ENCODE results near the gene RAB3IL1.

The RAB3IL1 gene

GRCh38 chr11:61951484-61952135, 34.2 kb upstream of the RAB3IL1 start:
- H3K27ac ChIP-seq (ENCODE audit: low read length), result no peak overlapping the region
- H3K9me3 ChIP-seq (ENCODE audit: control insufficient read depth in 1 of 2, low read length in 2 of 2), result no peaks in the 10 kb centered on the region
- H3K36me3 ChIP-seq (ENCODE audit: control insufficient read depth in 1 of 2, insufficient read depth in 2 of 2, low read length in 2 of 2), result no peaks in the 10 kb centered on the region
- no peak overlapping the region for H3K4me3 ChIP-seq (ENCODE audit: low read depth in 1 of 2, low read length in 2 of 2)
- no peaks in the 10 kb centered on the region for H3K27me3 ChIP-seq (ENCODE audit: low read depth, low read length)
- H3K4me1 ChIP-seq (ENCODE audit: control insufficient read depth in 1 of 2, insufficient read depth in 2 of 2, low read length in 2 of 2), result peaks cover 5 to 20% of the 10 kb centered on the region in 2 donors

GRCh38 chr11:61950035-61950547, 32.7 kb upstream of the RAB3IL1 start, which contains the start of gene BEST1:
Gene BEST1 (plus strand): TSS chr11:61950351. CDS start chr11:61951807, 1,456 bp downstream.
- peaks cover 5 to 20% of the 10 kb centered on the region in 2 donors for H3K4me1 ChIP-seq (ENCODE audit: control insufficient read depth in 1 of 2, insufficient read depth in 2 of 2, low read length in 2 of 2)
- H3K27me3 ChIP-seq (ENCODE audit: low read depth, low read length), result no peaks in the 10 kb centered on the region
- no peak within 1 kb of the TSS for H3K4me3 ChIP-seq (ENCODE audit: low read depth in 1 of 2, low read length in 2 of 2)
- H3K27ac ChIP-seq (ENCODE audit: low read length), result peak within 1 kb of the TSS; percentile 76
- H3K9me3 ChIP-seq (ENCODE audit: control insufficient read depth in 1 of 2, low read length in 2 of 2), result no peaks in the 10 kb centered on the region
- H3K36me3 ChIP-seq (ENCODE audit: control insufficient read depth in 1 of 2, insufficient read depth in 2 of 2, low read length in 2 of 2), result no peaks in the 10 kb centered on the region

- Histone ChIP-seq H3K27ac (ENCODE audit: low read length) (peak overlapping the region; percentile 76), H3K4me1 (ENCODE audit: control insufficient read depth in 1 of 2, insufficient read depth in 2 of 2, low read length in 2 of 2) (peaks cover 5 to 20% of the 10 kb centered on the region in 2 donors), H3K9me3 (ENCODE audit: control insufficient read depth in 1 of 2, low read length in 2 of 2) (no peaks in the 10 kb centered on the region), H3K36me3 (ENCODE audit: control insufficient read depth in 1 of 2, insufficient read depth in 2 of 2, low read length in 2 of 2) (no peaks in the 10 kb centered on the region), H3K27me3 (ENCODE audit: low read depth, low read length) (no peaks in the 10 kb centered on the region), H3K4me3 (ENCODE audit: low read depth in 1 of 2, low read length in 2 of 2) (no peak overlapping the region)
Measured at GRCh38 chr11:61949169-61950034, 32.0 kb upstream of the RAB3IL1 start.

GRCh38 chr11:61948505-61948904, 31.1 kb upstream of the RAB3IL1 start:
- no peak overlapping the region for H3K27ac ChIP-seq (ENCODE audit: low read length)
- H3K9me3 ChIP-seq (ENCODE audit: control insufficient read depth in 1 of 2, low read length in 2 of 2), result no peaks in the 10 kb centered on the region

GRCh38 chr11:61947486-61948210, 30.3 kb upstream of the RAB3IL1 start:
- H3K4me3 ChIP-seq (ENCODE audit: low read depth in 1 of 2, low read length in 2 of 2), result no peak overlapping the region
- no peaks in the 10 kb centered on the region for H3K9me3 ChIP-seq (ENCODE audit: control insufficient read depth in 1 of 2, low read length in 2 of 2)
- H3K36me3 ChIP-seq (ENCODE audit: control insufficient read depth in 1 of 2, insufficient read depth in 2 of 2, low read length in 2 of 2), result no peaks in the 10 kb centered on the region
- no peak overlapping the region for H3K27ac ChIP-seq (ENCODE audit: low read length)
- peaks cover 5 to 20% of the 10 kb centered on the region in 2 donors for H3K4me1 ChIP-seq (ENCODE audit: control insufficient read depth in 1 of 2, insufficient read depth in 2 of 2, low read length in 2 of 2)
- no peaks in the 10 kb centered on the region for H3K27me3 ChIP-seq (ENCODE audit: low read depth, low read length)

More at GRCh38 chr11:61948505-61948904, 31.1 kb upstream of the RAB3IL1 start:
- Histone ChIP-seq H3K4me1 (ENCODE audit: control insufficient read depth in 1 of 2, insufficient read depth in 2 of 2, low read length in 2 of 2) (peaks cover 5 to 20% of the 10 kb centered on the region in 2 donors), H3K4me3 (ENCODE audit: low read depth in 1 of 2, low read length in 2 of 2) (no peak overlapping the region), H3K36me3 (ENCODE audit: control insufficient read depth in 1 of 2, insufficient read depth in 2 of 2, low read length in 2 of 2) (no peaks in the 10 kb centered on the region), H3K27me3 (ENCODE audit: low read depth, low read length) (no peaks in the 10 kb centered on the region)

GRCh38 chr11:61946894-61947293, 29.5 kb upstream of the RAB3IL1 start:
- peaks cover 5 to 20% of the 10 kb centered on the region in 2 donors for H3K4me1 ChIP-seq (ENCODE audit: control insufficient read depth in 1 of 2, insufficient read depth in 2 of 2, low read length in 2 of 2)
- H3K9me3 ChIP-seq (ENCODE audit: control insufficient read depth in 1 of 2, low read length in 2 of 2), result no peaks in the 10 kb centered on the region
- H3K36me3 ChIP-seq (ENCODE audit: control insufficient read depth in 1 of 2, insufficient read depth in 2 of 2, low read length in 2 of 2), result no peaks in the 10 kb centered on the region
- H3K27me3 ChIP-seq (ENCODE audit: low read depth, low read length), result no peaks in the 10 kb centered on the region
- H3K27ac ChIP-seq (ENCODE audit: low read length), result no peak overlapping the region
- no peak overlapping the region for H3K4me3 ChIP-seq (ENCODE audit: low read depth in 1 of 2, low read length in 2 of 2)

GRCh38 chr11:61945191-61945590, 27.8 kb upstream of the RAB3IL1 start:
- H3K36me3 ChIP-seq (ENCODE audit: control insufficient read depth in 1 of 2, insufficient read depth in 2 of 2, low read length in 2 of 2), result no peaks in the 10 kb centered on the region
- H3K9me3 ChIP-seq (ENCODE audit: control insufficient read depth in 1 of 2, low read length in 2 of 2), result no peaks in the 10 kb centered on the region
- no peaks in the 10 kb centered on the region for H3K27me3 ChIP-seq (ENCODE audit: low read depth, low read length)
- H3K27ac ChIP-seq (ENCODE audit: low read length), result no peak overlapping the region
- H3K4me1 ChIP-seq (ENCODE audit: control insufficient read depth in 1 of 2, insufficient read depth in 2 of 2, low read length in 2 of 2), result peaks cover 5 to 20% of the 10 kb centered on the region in 2 donors
- H3K4me3 ChIP-seq (ENCODE audit: low read depth in 1 of 2, low read length in 2 of 2), result no peak overlapping the region

GRCh38 chr11:61940466-61940865, 23.1 kb upstream of the RAB3IL1 start:
- Histone ChIP-seq H3K4me3 (ENCODE audit: low read depth in 1 of 2, low read length in 2 of 2) (no peak overlapping the region), H3K4me1 (ENCODE audit: control insufficient read depth in 1 of 2, insufficient read depth in 2 of 2, low read length in 2 of 2) (no peaks in the 10 kb centered on the region), H3K9me3 (ENCODE audit: control insufficient read depth in 1 of 2, low read length in 2 of 2) (peaks cover 0 to 2% of the 10 kb centered on the region in 2 donors), H3K36me3 (ENCODE audit: control insufficient read depth in 1 of 2, insufficient read depth in 2 of 2, low read length in 2 of 2) (no peaks in the 10 kb centered on the region), H3K27me3 (ENCODE audit: low read depth, low read length) (no peaks in the 10 kb centered on the region), H3K27ac (ENCODE audit: low read length) (no peak overlapping the region)

GRCh38 chr11:61935861-61936260, 18.5 kb upstream of the RAB3IL1 start:
- Histone ChIP-seq H3K9me3 (ENCODE audit: control insufficient read depth in 1 of 2, low read length in 2 of 2) (peaks cover 2 to 4% of the 10 kb centered on the region in 2 donors), H3K27me3 (ENCODE audit: low read depth, low read length) (no peaks in the 10 kb centered on the region), H3K4me1 (ENCODE audit: control insufficient read depth in 1 of 2, insufficient read depth in 2 of 2, low read length in 2 of 2) (no peaks in the 10 kb centered on the region), H3K27ac (ENCODE audit: low read length) (no peak overlapping the region), H3K36me3 (ENCODE audit: control insufficient read depth in 1 of 2, insufficient read depth in 2 of 2, low read length in 2 of 2) (no peaks in the 10 kb centered on the region), H3K4me3 (ENCODE audit: low read depth in 1 of 2, low read length in 2 of 2) (no peak overlapping the region)

- H3K4me3 ChIP-seq (ENCODE audit: low read depth in 1 of 2, low read length in 2 of 2), result no peak overlapping the region
- H3K27ac ChIP-seq (ENCODE audit: low read length), result no peak overlapping the region
- no peaks in the 10 kb centered on the region for H3K36me3 ChIP-seq (ENCODE audit: control insufficient read depth in 1 of 2, insufficient read depth in 2 of 2, low read length in 2 of 2)
- H3K9me3 ChIP-seq (ENCODE audit: control insufficient read depth in 1 of 2, low read length in 2 of 2), result peaks cover 0 to 4% of the 10 kb centered on the region in 2 donors
- no peaks in the 10 kb centered on the region for H3K4me1 ChIP-seq (ENCODE audit: control insufficient read depth in 1 of 2, insufficient read depth in 2 of 2, low read length in 2 of 2)
- no peaks in the 10 kb centered on the region for H3K27me3 ChIP-seq (ENCODE audit: low read depth, low read length)
Measured at GRCh38 chr11:61930933-61931332, 13.6 kb upstream of the RAB3IL1 start.

- Histone ChIP-seq H3K27me3 (ENCODE audit: low read depth, low read length) (no peaks in the 10 kb centered on the region), H3K27ac (ENCODE audit: low read length) (no peak overlapping the region), H3K36me3 (ENCODE audit: control insufficient read depth in 1 of 2, insufficient read depth in 2 of 2, low read length in 2 of 2) (no peaks in the 10 kb centered on the region), H3K4me3 (ENCODE audit: low read depth in 1 of 2, low read length in 2 of 2) (no peak overlapping the region), H3K9me3 (ENCODE audit: control insufficient read depth in 1 of 2, low read length in 2 of 2) (peaks cover 0 to 4% of the 10 kb centered on the region in 2 donors), H3K4me1 (ENCODE audit: control insufficient read depth in 1 of 2, insufficient read depth in 2 of 2, low read length in 2 of 2) (no peaks in the 10 kb centered on the region)
Measured at GRCh38 chr11:61928606-61929005, 11.2 kb upstream of the RAB3IL1 start.
